HepG2 (cell line): ENCODE measurements around the gene TMBIM4. TPM values are rescaled to one million over a fixed set of nuclear protein-coding genes. Genes with fewer than 3 reads are reported as not detected.

Source experiments
- ATF4 ChIP-seq, 2 experiments: fragments of 450-650 bp in 1 of 2; sonication (generic) in 1 of 2; formaldehyde crosslinking; IDR thresholded peaks; 2 replicates each; pipeline versions ENCODE4 v1.5.0 to v1.8.0; 2020 to 2022; ENCODE audit warnings: mild to moderate bottlenecking in 1 of 2, missing genetic modification reagents in 1 of 2
- ELF4 ChIP-seq: sonication (generic); formaldehyde crosslinking; IDR thresholded peaks from 2 replicates; pipeline ENCODE4 v1.5.0; 2020; ENCODE audit warnings: missing genetic modification reagents, mild to moderate bottlenecking, moderate library complexity, borderline replicate concordance
- GPN1 ChIP-seq: sonication (generic); formaldehyde crosslinking; IDR thresholded peaks from 2 replicates; pipeline ENCODE4 v1.5.1; 2020; ENCODE audit warnings: missing genetic modification reagents, borderline replicate concordance
- HMGXB3 ChIP-seq: sonication (generic); formaldehyde crosslinking; IDR thresholded peaks from 2 replicates; pipeline ENCODE4 v1.4.0; 2020; ENCODE audit warnings: missing genetic modification reagents, borderline replicate concordance
- NR3C1 ChIP-seq: sonication (generic); formaldehyde crosslinking; IDR thresholded peaks from 2 replicates; pipeline ENCODE4 v1.4.0; 2020; ENCODE audit warnings: missing genetic modification reagents
- SNRNP70 ChIP-seq: fragments of 200-400 bp; formaldehyde crosslinking; IDR thresholded peaks from 2 replicates; pipeline ENCODE4 v1.6.1; 2017; ENCODE audit warnings: mild to moderate bottlenecking, low read depth, low read length, moderate library complexity
- TAF1 ChIP-seq: sonication (generic); formaldehyde crosslinking; IDR thresholded peaks from 2 replicates; pipeline ENCODE4 v1.4.0; 2020; ENCODE audit warnings: missing genetic modification reagents
- ZBTB39 ChIP-seq: sonication (generic); formaldehyde crosslinking; IDR thresholded peaks from 2 replicates; pipeline ENCODE4 v1.5.0; 2020; ENCODE audit warnings: missing genetic modification reagents
- ZBTB46 ChIP-seq: sonication (generic); formaldehyde crosslinking; IDR thresholded peaks from 2 replicates; pipeline ENCODE4 v1.4.0; 2020; ENCODE audit warnings: mild to moderate bottlenecking, missing genetic modification reagents, borderline replicate concordance
- ZNF768 ChIP-seq: sonication (generic); formaldehyde crosslinking; IDR thresholded peaks from 2 replicates; pipeline ENCODE4 v1.4.0; 2020; ENCODE audit warnings: missing genetic modification reagents
- polyA plus RNA-seq, 8 experiments: library from polyadenylated mRNA; depleted of rRNA in 3 of 8; stranded (reverse) in 7 of 8; unstranded in 1 of 8; fragments of >200 nt; fragmentation: Illumina TruSeq in 4 of 8; extraction: Trizol in 4 of 8; gene quantifications; 2 replicates each; pipeline versions ENCODE4 v1.2.1 to v1.2.3, GENCODE V29; 2011 to 2016; ENCODE audit warnings: low read depth in 4 of 8, missing spikeins in 1 of 8, mixed read lengths in 1 of 8; ENCODE audit not compliant: insufficient read depth in 1 of 8
- total RNA-seq, 5 experiments: library from RNA; depleted of rRNA; stranded (reverse); fragments of >200 nt; fragmentation: Illumina TruSeq; extraction: Trizol; gene quantifications; 2 replicates each; pipeline ENCODE4 v1.2.3, GENCODE V29; 2016; ENCODE audit warnings: low read depth in 1 of 5
- TF ChIP-seq, protein P1 (sequence below): IDR thresholded peaks from 2 replicates; pipeline ENCODE4 v1.6.1; 2018; ENCODE audit warnings: missing genetic modification reagents, mild to moderate bottlenecking, missing compliant biosample characterization
- TF ChIP-seq, protein P2 (sequence below): sonication (generic); formaldehyde crosslinking; IDR thresholded peaks from 2 replicates; pipeline ENCODE4 v1.9.0; 2022; ENCODE audit warnings: missing genetic modification reagents, mild to moderate bottlenecking, borderline replicate concordance
- TF ChIP-seq, protein P3 (sequence below): sonication (generic); formaldehyde crosslinking; IDR thresholded peaks from 2 replicates; pipeline ENCODE4 v1.5.0; 2020; ENCODE audit warnings: missing genetic modification reagents

The TMBIM4 gene
- total and polyA plus RNA-seq, 2 of the 13 experiments (the other 11 are each of a cell fraction or from before 2014, with no cell fraction given), result 60.5 to 67.7 TPM

DNA sequence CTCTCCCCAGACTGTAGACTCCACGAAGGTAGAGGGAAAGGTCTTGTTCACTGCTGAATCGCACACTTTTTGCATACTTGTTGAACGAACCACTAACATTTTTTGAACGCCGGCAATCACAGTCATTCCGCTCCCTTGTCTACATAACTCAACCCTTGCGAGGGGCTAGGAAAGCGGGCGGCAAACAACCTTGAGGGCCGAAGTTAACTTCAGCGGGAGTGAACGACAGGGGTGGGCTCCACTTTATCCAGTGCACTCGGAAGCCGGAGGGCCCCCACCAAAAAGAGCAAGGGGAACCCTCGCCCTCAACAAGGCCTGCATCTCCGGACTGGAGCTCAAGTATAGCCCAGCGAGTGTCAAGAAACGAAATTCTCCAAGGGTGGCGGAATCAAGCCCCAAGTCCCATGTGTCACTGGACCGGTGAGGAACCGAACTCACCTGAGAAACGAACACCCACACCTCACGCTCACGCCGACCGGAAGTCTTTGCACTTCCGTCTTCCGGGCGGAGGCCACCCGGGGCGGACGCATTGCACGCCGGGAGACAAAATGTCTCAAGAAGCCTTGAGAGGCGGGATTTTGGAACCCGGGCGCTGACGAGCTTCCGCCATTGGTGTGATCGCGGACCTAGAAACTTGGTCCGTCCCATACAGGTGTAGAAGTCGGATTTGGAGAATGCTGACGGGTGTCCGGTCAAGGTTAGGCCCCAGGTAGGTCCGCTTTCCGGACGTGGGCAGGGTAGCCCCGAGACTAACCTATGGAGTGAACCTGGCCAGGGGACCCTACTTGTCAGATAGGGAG is 39.3 kb downstream of the TMBIM4 start, which contains the start of gene LLPH (continued):
- TF ChIP-seq HMGXB3 (CRISPR knock-in tag) (0 out of 2 replicates have a peak, but pooled peaks have one; percentile 41), TAF1 (CRISPR knock-in tag) (peak; percentile 84), GPN1 (CRISPR knock-in tag) (no peak), ATF4 (CRISPR knock-in tag; IDR thresholded peaks at IDR 0.05) (no peak), SNRNP70 (no peak), ZNF768 (no peak), NR3C1 (CRISPR knock-in tag) (no peak), ZBTB39 (CRISPR knock-in tag) (no peak), ZBTB46 (no peak), ELF4 (peak; percentile 93)
- TF ChIP-seq, protein P1, sequence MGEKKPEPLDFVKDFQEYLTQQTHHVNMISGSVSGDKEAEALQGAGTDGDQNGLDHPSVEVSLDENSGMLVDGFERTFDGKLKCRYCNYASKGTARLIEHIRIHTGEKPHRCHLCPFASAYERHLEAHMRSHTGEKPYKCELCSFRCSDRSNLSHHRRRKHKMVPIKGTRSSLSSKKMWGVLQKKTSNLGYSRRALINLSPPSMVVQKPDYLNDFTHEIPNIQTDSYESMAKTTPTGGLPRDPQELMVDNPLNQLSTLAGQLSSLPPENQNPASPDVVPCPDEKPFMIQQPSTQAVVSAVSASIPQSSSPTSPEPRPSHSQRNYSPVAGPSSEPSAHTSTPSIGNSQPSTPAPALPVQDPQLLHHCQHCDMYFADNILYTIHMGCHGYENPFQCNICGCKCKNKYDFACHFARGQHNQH (CRISPR knock-in tag), result peak; percentile 86
- TF ChIP-seq, protein P2, sequence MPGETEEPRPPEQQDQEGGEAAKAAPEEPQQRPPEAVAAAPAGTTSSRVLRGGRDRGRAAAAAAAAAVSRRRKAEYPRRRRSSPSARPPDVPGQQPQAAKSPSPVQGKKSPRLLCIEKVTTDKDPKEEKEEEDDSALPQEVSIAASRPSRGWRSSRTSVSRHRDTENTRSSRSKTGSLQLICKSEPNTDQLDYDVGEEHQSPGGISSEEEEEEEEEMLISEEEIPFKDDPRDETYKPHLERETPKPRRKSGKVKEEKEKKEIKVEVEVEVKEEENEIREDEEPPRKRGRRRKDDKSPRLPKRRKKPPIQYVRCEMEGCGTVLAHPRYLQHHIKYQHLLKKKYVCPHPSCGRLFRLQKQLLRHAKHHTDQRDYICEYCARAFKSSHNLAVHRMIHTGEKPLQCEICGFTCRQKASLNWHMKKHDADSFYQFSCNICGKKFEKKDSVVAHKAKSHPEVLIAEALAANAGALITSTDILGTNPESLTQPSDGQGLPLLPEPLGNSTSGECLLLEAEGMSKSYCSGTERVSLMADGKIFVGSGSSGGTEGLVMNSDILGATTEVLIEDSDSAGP (CRISPR knock-in tag), result peak; percentile 74; the same call in 1 of the 2 replicates
- TF ChIP-seq, protein P3, sequence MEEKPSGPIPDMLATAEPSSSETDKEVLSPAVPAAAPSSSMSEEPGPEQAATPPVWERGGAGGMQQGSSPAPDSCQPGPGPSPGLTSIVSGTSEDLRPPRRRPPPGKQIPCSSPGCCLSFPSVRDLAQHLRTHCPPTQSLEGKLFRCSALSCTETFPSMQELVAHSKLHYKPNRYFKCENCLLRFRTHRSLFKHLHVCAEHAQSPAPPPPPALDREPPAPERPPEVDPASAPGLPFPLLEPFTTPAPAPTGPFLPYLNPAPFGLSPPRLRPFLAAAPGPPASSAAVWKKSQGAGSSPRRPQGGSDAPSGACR (CRISPR knock-in tag), result no peak
